ENCODE data around the gene PPDPF. TPM values are rescaled to one million over a fixed set of nuclear protein-coding genes. Genes with fewer than 3 reads are reported as not detected.

PPDPF gene
- total and polyA plus RNA-seq, 4 donors = 176 to 386 (median 275) TPM

DNA sequence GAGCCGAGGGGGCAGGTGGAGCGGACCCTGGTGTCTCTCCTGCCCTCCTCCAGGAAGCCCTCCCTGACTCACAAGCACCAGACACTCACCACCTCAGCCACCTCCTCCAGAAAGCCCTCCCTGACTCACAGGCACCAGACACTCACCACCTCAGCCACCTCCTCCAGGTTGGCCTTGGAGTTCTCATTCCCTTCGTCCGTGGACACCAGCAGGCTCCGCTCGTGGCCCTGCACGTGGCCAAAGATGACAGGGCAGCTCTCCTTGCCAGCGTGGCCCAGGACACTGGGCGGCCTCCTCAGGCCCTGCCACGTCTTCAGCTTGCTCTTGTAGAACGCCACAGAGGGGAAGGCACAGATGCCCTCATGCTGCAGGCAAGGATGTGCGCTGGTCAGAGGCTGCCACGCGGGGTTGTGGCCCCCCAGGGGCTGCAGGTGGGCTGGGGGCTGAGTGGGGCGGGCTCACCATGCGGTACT is 39.8 kb downstream of the PPDPF start:
- ATAC-seq (ENCODE audit: low FRiP score) = no peak
- no peaks in the 10 kb centered on the region for H3K4me1 ChIP-seq (ENCODE audit: control insufficient read depth in 1 of 2, insufficient read depth in 2 of 2, low read length in 2 of 2)
- H3K36me3 ChIP-seq (ENCODE audit: control insufficient read depth in 1 of 2, insufficient read depth in 2 of 2, low read length in 1 of 2) = peaks cover 0 to 4% of the 10 kb centered on the region in 2 donors
- intact Hi-C loops (cut with DNase I) = no loop called here
- DNase-seq = no peak
- no peaks in the 10 kb centered on the region for H3K9me3 ChIP-seq (ENCODE audit: control insufficient read depth, low read length)
- H3K4me3 ChIP-seq (ENCODE audit: low read length in 2 of 2) = no peak overlapping the region
- H3K27ac ChIP-seq (ENCODE audit: low read depth in 1 of 2, low read length in 2 of 2) = no peak overlapping the region
- no peaks in the 10 kb centered on the region for H3K27me3 ChIP-seq (ENCODE audit: control insufficient read depth in 1 of 2, insufficient read depth in 2 of 2, low read length in 1 of 2)
- WGBS, 2 donors = 95% methylated on average over 16 of the region's 16 CpGs

GRCh38 chr20:63560856-63561609 is 40.5 kb downstream of the PPDPF start:
- Histone ChIP-seq H3K4me1 (ENCODE audit: control insufficient read depth in 1 of 2, insufficient read depth in 2 of 2, low read length in 2 of 2) (no peaks in the 10 kb centered on the region), H3K9me3 (ENCODE audit: control insufficient read depth, low read length) (no peaks in the 10 kb centered on the region), H3K36me3 (ENCODE audit: control insufficient read depth in 1 of 2, insufficient read depth in 2 of 2, low read length in 1 of 2) (peaks cover 0 to 4% of the 10 kb centered on the region in 2 donors), H3K4me3 (ENCODE audit: low read length in 2 of 2) (no peak overlapping the region), H3K27me3 (ENCODE audit: control insufficient read depth in 1 of 2, insufficient read depth in 2 of 2, low read length in 1 of 2) (no peaks in the 10 kb centered on the region), H3K27ac (ENCODE audit: low read depth in 1 of 2, low read length in 2 of 2) (no peak overlapping the region)
- ATAC-seq (ENCODE audit: low FRiP score) (no peak), DNase-seq (no peak)
- WGBS, 2 donors = 93 to 94% methylated on average over 25 to 26 of the region's 26 CpGs
- intact Hi-C loops (cut with DNase I) = no loop called here

DNA sequence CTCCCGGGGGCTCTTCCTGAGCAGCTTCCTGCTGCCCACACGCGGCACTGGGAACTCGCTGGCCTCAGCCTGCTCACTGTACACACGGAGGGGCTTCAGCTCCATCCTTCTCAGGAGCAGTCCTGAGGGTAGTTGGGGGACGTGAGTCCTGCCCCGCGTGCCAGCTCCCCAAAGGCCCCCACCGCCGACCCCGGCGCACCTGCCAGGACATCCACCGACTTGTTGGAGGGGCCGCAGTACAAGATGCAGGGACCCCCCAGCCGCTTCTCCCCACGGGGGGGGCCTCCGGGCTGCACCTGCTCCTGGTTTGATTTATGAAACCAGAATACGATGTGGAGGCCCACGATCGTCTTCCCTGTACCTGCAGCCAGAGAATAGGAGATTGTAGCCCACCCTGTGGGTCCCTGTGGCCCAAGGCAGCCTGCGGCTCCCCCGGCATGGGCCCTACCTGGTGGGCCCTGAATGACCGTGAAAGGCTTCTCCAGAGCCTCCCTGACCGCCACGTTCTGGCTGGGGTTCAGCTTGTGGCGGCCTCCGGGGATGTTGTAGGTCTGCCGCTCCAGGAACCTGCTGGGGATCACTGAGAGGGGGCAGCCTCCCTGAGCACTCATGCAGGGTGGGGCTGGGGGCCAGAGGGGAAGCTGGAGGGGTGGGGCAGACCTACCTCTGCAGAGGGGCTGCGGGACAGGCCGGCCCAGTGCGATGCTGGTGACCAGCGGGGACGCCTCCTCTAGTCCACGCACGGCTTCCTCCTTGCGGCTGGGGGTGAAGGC is 41.2 kb downstream of the PPDPF start:
- intact Hi-C loops (cut with DNase I) = no loop called here

GRCh38 chr20:63562461-63563224 is 42.1 kb downstream of the PPDPF start:
- H3K9me3 ChIP-seq (ENCODE audit: control insufficient read depth, low read length) = no peaks in the 10 kb centered on the region
- intact Hi-C loops (cut with DNase I) = no loop called here
- 93 to 95% methylated on average over 51 to 54 of the region's 54 CpGs for WGBS, 2 donors
- no peak overlapping the region for H3K4me3 ChIP-seq (ENCODE audit: low read length in 2 of 2)
- peaks cover 0 to 4% of the 10 kb centered on the region in 2 donors for H3K36me3 ChIP-seq (ENCODE audit: control insufficient read depth in 1 of 2, insufficient read depth in 2 of 2, low read length in 1 of 2)
- H3K4me1 ChIP-seq (ENCODE audit: control insufficient read depth in 1 of 2, insufficient read depth in 2 of 2, low read length in 2 of 2) = no peaks in the 10 kb centered on the region
- no peak for ATAC-seq (ENCODE audit: low FRiP score)
- no peak for DNase-seq
- no peaks in the 10 kb centered on the region for H3K27me3 ChIP-seq (ENCODE audit: control insufficient read depth in 1 of 2, insufficient read depth in 2 of 2, low read length in 1 of 2)
- no peak overlapping the region for H3K27ac ChIP-seq (ENCODE audit: low read depth in 1 of 2, low read length in 2 of 2)

More for the DNA sequence above, 41.2 kb downstream of the PPDPF start:
- no peaks in the 10 kb centered on the region for H3K4me1 ChIP-seq (ENCODE audit: control insufficient read depth in 1 of 2, insufficient read depth in 2 of 2, low read length in 2 of 2)
- no peak overlapping the region for H3K27ac ChIP-seq (ENCODE audit: low read depth in 1 of 2, low read length in 2 of 2)
- H3K9me3 ChIP-seq (ENCODE audit: control insufficient read depth, low read length) = no peaks in the 10 kb centered on the region
- no peaks in the 10 kb centered on the region for H3K27me3 ChIP-seq (ENCODE audit: control insufficient read depth in 1 of 2, insufficient read depth in 2 of 2, low read length in 1 of 2)
- WGBS, 2 donors = 87 to 88% methylated on average over 35 to 36 of the region's 36 CpGs
- H3K36me3 ChIP-seq (ENCODE audit: control insufficient read depth in 1 of 2, insufficient read depth in 2 of 2, low read length in 1 of 2) = peaks cover 0 to 4% of the 10 kb centered on the region in 2 donors
- no peak overlapping the region for H3K4me3 ChIP-seq (ENCODE audit: low read length in 2 of 2)
- DNase-seq (no peak), ATAC-seq (ENCODE audit: low FRiP score) (no peak)

GRCh38 chr20:63563225-63563935 is 42.8 kb downstream of the PPDPF start:
- Histone ChIP-seq H3K36me3 (ENCODE audit: control insufficient read depth in 1 of 2, insufficient read depth in 2 of 2, low read length in 1 of 2) (peaks cover 0 to 4% of the 10 kb centered on the region in 2 donors), H3K27ac (ENCODE audit: low read depth in 1 of 2, low read length in 2 of 2) (no peak overlapping the region), H3K27me3 (ENCODE audit: control insufficient read depth in 1 of 2, insufficient read depth in 2 of 2, low read length in 1 of 2) (no peaks in the 10 kb centered on the region), H3K9me3 (ENCODE audit: control insufficient read depth, low read length) (no peaks in the 10 kb centered on the region), H3K4me3 (ENCODE audit: low read length in 2 of 2) (no peak overlapping the region), H3K4me1 (ENCODE audit: control insufficient read depth in 1 of 2, insufficient read depth in 2 of 2, low read length in 2 of 2) (no peaks in the 10 kb centered on the region)
- intact Hi-C loops (cut with DNase I) = no loop called here
- DNase-seq (no peak), ATAC-seq (ENCODE audit: low FRiP score) (no peak)
- 92 to 94% methylated on average over 47 to 55 of the region's 55 CpGs for WGBS, 2 donors

GRCh38 chr20:63564036-63564810 is 43.7 kb downstream of the PPDPF start:
- DNase-seq (no peak), ATAC-seq (ENCODE audit: low FRiP score) (no peak)
- H3K4me1 ChIP-seq (ENCODE audit: control insufficient read depth in 1 of 2, insufficient read depth in 2 of 2, low read length in 2 of 2) = no peaks in the 10 kb centered on the region
- no peak overlapping the region for H3K4me3 ChIP-seq (ENCODE audit: low read length in 2 of 2)
- peaks cover 0 to 4% of the 10 kb centered on the region in 2 donors for H3K36me3 ChIP-seq (ENCODE audit: control insufficient read depth in 1 of 2, insufficient read depth in 2 of 2, low read length in 1 of 2)
- H3K9me3 ChIP-seq (ENCODE audit: control insufficient read depth, low read length) = no peaks in the 10 kb centered on the region
- H3K27ac ChIP-seq (ENCODE audit: low read depth in 1 of 2, low read length in 2 of 2) = no peak overlapping the region
- 95% methylated on average over 59 to 62 of the region's 62 CpGs for WGBS, 2 donors
- intact Hi-C loops (cut with DNase I) = no loop called here
- H3K27me3 ChIP-seq (ENCODE audit: control insufficient read depth in 1 of 2, insufficient read depth in 2 of 2, low read length in 1 of 2) = no peaks in the 10 kb centered on the region

DNA sequence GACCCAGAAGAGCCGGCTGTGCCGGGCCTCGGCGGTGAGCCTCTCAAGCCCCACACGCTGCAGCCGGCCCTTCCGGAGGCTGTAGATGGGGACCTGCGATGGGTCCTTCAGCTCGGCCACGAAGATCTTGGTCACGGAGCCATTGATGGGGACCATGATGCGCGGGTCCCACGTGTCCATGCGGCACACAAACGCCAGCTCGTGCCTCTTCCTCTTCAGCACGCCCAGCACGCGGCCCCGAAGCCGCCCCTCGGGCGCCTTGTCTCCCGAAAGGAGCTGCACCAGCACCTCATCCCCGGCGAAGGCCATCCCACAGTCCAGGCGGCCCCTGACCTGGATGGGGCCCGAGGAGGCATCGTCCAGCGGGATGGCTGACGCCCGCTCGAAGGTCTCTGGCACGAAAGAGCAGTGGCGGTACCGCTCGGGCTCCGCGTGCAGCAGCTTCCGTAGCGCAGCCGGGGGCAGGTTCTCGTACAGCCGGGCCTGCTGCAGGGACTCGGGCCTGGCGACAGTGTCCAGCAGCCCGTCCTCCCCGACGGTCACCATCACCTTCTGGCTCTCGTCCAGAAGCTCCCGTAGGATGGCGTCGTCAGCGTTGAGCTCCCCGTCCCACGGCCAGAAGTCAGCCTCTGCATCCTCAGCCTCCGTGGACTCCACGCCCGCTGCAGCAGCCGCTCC is 44.6 kb downstream of the PPDPF start:
- no peaks in the 10 kb centered on the region for H3K4me1 ChIP-seq (ENCODE audit: control insufficient read depth in 1 of 2, insufficient read depth in 2 of 2, low read length in 2 of 2)
- H3K27me3 ChIP-seq (ENCODE audit: control insufficient read depth in 1 of 2, insufficient read depth in 2 of 2, low read length in 1 of 2) = no peaks in the 10 kb centered on the region
- no peak overlapping the region for H3K4me3 ChIP-seq (ENCODE audit: low read length in 2 of 2)
- intact Hi-C loops (cut with DNase I) = no loop called here
- no peak overlapping the region for H3K27ac ChIP-seq (ENCODE audit: low read depth in 1 of 2, low read length in 2 of 2)
- DNase-seq (no peak), ATAC-seq (ENCODE audit: low FRiP score) (no peak)
- no peaks in the 10 kb centered on the region for H3K9me3 ChIP-seq (ENCODE audit: control insufficient read depth, low read length)
- WGBS, 2 donors = 95 to 96% methylated on average over 61 of the region's 61 CpGs
- H3K36me3 ChIP-seq (ENCODE audit: control insufficient read depth in 1 of 2, insufficient read depth in 2 of 2, low read length in 1 of 2) = peaks cover 0 to 4% of the 10 kb centered on the region in 2 donors
